Ureter (tissue), 1 donor: Measurements from ENCODE around the gene ACP2. TPM values are rescaled to one million over a fixed set of nuclear protein-coding genes. Genes with fewer than 3 reads are reported as not detected.
"Not testable (repeated sequence)": the region's sequence is repeated elsewhere in the genome, so short reads cannot be mapped to it uniquely, and the experiment has no call there.

Experiments
- DNase-seq: peaks from one replicate; pipeline ENCODE4 v3.0.0-alpha.2; 2020; ENCODE audit warnings: low spot score
- total RNA-seq: library from RNA; stranded (reverse); gene quantifications from one replicate; pipeline ENCODE4 v1.2.4, GENCODE V29; 2023
- donor health status: DM: yes; HTN: yes; CAD: no.

ACP2 gene
- total RNA-seq, 1 donor from 2014 or later: 36.8 TPM

GRCh38 chr11:47204637-47204989 lies 44.0 kb downstream of the ACP2 start:
- DNase-seq: no peak

DNA sequence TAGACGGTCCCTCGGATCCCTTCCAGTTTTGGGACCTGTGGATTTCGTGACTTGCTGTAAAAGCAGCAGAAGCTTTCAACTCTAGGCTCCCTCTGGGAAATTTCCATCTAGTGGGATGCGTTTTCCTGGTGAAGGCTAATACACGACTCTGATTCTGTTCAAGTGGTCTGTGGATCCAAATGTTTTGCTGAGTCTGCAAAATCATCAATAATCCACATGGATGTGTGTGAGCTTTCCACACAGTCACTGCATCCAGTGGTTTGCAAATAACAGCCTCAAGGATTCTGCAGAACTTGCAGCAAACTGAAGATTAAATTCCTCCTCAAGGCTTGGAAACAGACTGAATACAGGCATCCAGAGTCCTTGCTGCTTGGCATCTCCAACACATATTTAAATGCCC lies 46.0 kb downstream of the ACP2 start:
- no peak for DNase-seq

- DNase-seq: no peak
Measured at GRCh38 chr11:47201015-47201414, 47.6 kb downstream of the ACP2 start.

GRCh38 chr11:47198161-47198560 lies 50.5 kb downstream of the ACP2 start:
- not testable (repeated sequence) for DNase-seq

DNA sequence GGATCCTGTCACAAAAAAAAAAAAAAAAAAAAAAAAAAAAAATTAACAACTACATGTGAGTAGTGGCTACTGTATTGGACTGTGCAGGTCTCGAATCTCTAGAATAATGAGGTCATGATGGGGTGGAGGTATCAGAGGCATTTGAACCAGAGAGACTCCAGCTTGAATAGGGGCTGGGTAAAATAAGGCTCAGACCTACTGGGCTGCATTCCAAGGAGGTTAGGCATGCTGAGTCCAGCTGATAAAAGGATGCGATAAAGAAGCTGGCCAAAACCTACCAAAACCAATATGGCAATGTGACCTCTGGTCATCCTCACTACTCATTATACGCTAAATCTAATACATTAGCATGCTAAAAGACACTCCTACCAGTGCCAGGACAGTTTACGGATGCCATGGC lies 56.5 kb downstream of the ACP2 start:
- no peak for DNase-seq

- DNase-seq: not testable (repeated sequence)
Measured at GRCh38 chr11:47191137-47191536, 57.5 kb downstream of the ACP2 start.

Other genes starting within 250 kb of the ACP2 start
- 105 TPM for gene ARFGAP2, start 71.9 kb downstream of the ACP2 start, total RNA-seq
- gene PACSIN3, start 62.4 kb downstream of the ACP2 start, total RNA-seq: 29.0 TPM
- 57.9 TPM for gene DDB2, start 33.8 kb downstream of the ACP2 start, total RNA-seq
- 71.3 TPM for gene NR1H3, start 9.2 kb upstream of the ACP2 start, total RNA-seq
- gene MADD, start 21.3 kb upstream of the ACP2 start, total RNA-seq: 79.4 TPM
- gene MYBPC3, start 103.9 kb upstream of the ACP2 start, total RNA-seq: 0.18 TPM
- 10.6 TPM for gene SPI1, start 129.7 kb upstream of the ACP2 start, total RNA-seq
- gene SLC39A13, start 159.8 kb upstream of the ACP2 start, total RNA-seq: 40.4 TPM
- 87.4 TPM for gene PSMC3, start 177.6 kb upstream of the ACP2 start, total RNA-seq
- gene RAPSN, start 200.3 kb upstream of the ACP2 start, total RNA-seq: 0.44 TPM